ENCODE results near the gene LRRC3B. TPM values are rescaled to one million over a fixed set of nuclear protein-coding genes. Genes with fewer than 3 reads are reported as not detected.
A peak's percentile ranks its signal among the peaks of the same experiment; 100 is the strongest.

LRRC3B gene
- total RNA-seq, 6 donors from 2014 or later: 0.24 TPM; not detected in 5

- Histone ChIP-seq H3K4me3 (no peak overlapping the region), H3K4me1 (no peaks in the 10 kb centered on the region), H3K27ac (no peak overlapping the region), H3K9me3 (no peaks in the 10 kb centered on the region), H3K27me3 (no peaks in the 10 kb centered on the region), H3K36me3 (no peaks in the 10 kb centered on the region)
- ATAC-seq (ENCODE audit: low FRiP score in 2 of 2): no peak
- WGBS, 2 donors: 76 to 91% methylated on average over 3 of the region's 3 CpGs
- DNase-seq: no peak
- TF ChIP-seq POLR2AphosphoS5 (IDR thresholded peaks at IDR 0.05) (no peak), CTCF (IDR thresholded peaks at IDR 0.05) (no peak), POLR2A (IDR thresholded peaks at IDR 0.05) (no peak), EP300 (IDR thresholded peaks at IDR 0.05) (no peak)
Measured at GRCh38 chr3:26647078-26647477, 24.5 kb downstream of the LRRC3B start.

- Histone ChIP-seq H3K9me3 (no peaks in the 10 kb centered on the region), H3K4me3 (no peak overlapping the region), H3K36me3 (no peaks in the 10 kb centered on the region), H3K27me3 (no peaks in the 10 kb centered on the region), H3K4me1 (no peaks in the 10 kb centered on the region), H3K27ac (no peak overlapping the region)
- WGBS, 2 donors: 62 to 65% methylated on average over 2 of the region's 2 CpGs
- no peak for TF ChIP-seq EP300 (IDR thresholded peaks at IDR 0.05)
- TF ChIP-seq POLR2AphosphoS5 (IDR thresholded peaks at IDR 0.05): no peak
- DNase-seq (no peak), ATAC-seq (ENCODE audit: low FRiP score in 2 of 2) (no peak)
Measured at GRCh38 chr3:26648461-26648860, 25.9 kb downstream of the LRRC3B start.

GRCh38 chr3:26652164-26652563, 29.6 kb downstream of the LRRC3B start:
- ATAC-seq (ENCODE audit: low FRiP score in 2 of 2) (peak in 1 of 2 donors; percentile 28), DNase-seq (no peak)
- no peaks in the 10 kb centered on the region for H3K4me1 ChIP-seq
- H3K27me3 ChIP-seq: no peaks in the 10 kb centered on the region
- no peaks in the 10 kb centered on the region for H3K9me3 ChIP-seq
- H3K4me3 ChIP-seq: no peak overlapping the region
- no peak for TF ChIP-seq POLR2A (IDR thresholded peaks at IDR 0.05)
- no peak for TF ChIP-seq CTCF (IDR thresholded peaks at IDR 0.05)
- no peak for TF ChIP-seq POLR2AphosphoS5 (IDR thresholded peaks at IDR 0.05)
- no peak for TF ChIP-seq EP300 (IDR thresholded peaks at IDR 0.05)
- no peak overlapping the region for H3K27ac ChIP-seq
- WGBS, 2 donors: 65 to 77% methylated on average over 5 of the region's 5 CpGs
- H3K36me3 ChIP-seq: no peaks in the 10 kb centered on the region

- no peak for ATAC-seq (ENCODE audit: low FRiP score in 2 of 2)
- Histone ChIP-seq H3K4me1 (no peaks in the 10 kb centered on the region), H3K27ac (no peak overlapping the region), H3K36me3 (no peaks in the 10 kb centered on the region), H3K4me3 (no peak overlapping the region), H3K27me3 (no peaks in the 10 kb centered on the region), H3K9me3 (no peaks in the 10 kb centered on the region)
- DNase-seq: no peak
- WGBS, 2 donors: 63% methylated on average over 1 of the region's 1 CpG
- TF ChIP-seq POLR2A (IDR thresholded peaks at IDR 0.05): no peak
- no peak for TF ChIP-seq POLR2AphosphoS5 (IDR thresholded peaks at IDR 0.05)
- no peak for TF ChIP-seq CTCF (IDR thresholded peaks at IDR 0.05)
- no peak for TF ChIP-seq EP300 (IDR thresholded peaks at IDR 0.05)
Measured at GRCh38 chr3:26653811-26654425, 31.3 kb downstream of the LRRC3B start.

- DNase-seq: no peak
- H3K4me1 ChIP-seq: no peaks in the 10 kb centered on the region
- H3K36me3 ChIP-seq: no peaks in the 10 kb centered on the region
- no peaks in the 10 kb centered on the region for H3K9me3 ChIP-seq
- H3K27me3 ChIP-seq: no peaks in the 10 kb centered on the region
- H3K4me3 ChIP-seq: no peak overlapping the region
- ATAC-seq (ENCODE audit: low FRiP score in 2 of 2): no peak
- TF ChIP-seq POLR2AphosphoS5 (IDR thresholded peaks at IDR 0.05): no peak
- 43 to 55% methylated on average over 2 of the region's 2 CpGs for WGBS, 2 donors
- no peak overlapping the region for H3K27ac ChIP-seq
Measured at GRCh38 chr3:26655231-26655630, 32.7 kb downstream of the LRRC3B start.

GRCh38 chr3:26657348-26657976, 34.9 kb downstream of the LRRC3B start:
- Histone ChIP-seq H3K4me3 (no peak overlapping the region), H3K4me1 (no peaks in the 10 kb centered on the region), H3K36me3 (no peaks in the 10 kb centered on the region), H3K27me3 (no peaks in the 10 kb centered on the region), H3K27ac (no peak overlapping the region), H3K9me3 (no peaks in the 10 kb centered on the region)
- 79 to 86% methylated on average over 6 of the region's 6 CpGs for WGBS, 2 donors
- DNase-seq: no peak
- TF ChIP-seq EP300 (IDR thresholded peaks at IDR 0.05) (no peak), POLR2A (IDR thresholded peaks at IDR 0.05) (no peak), POLR2AphosphoS5 (IDR thresholded peaks at IDR 0.05) (no peak), CTCF (IDR thresholded peaks at IDR 0.05) (no peak)
- no peak for ATAC-seq (ENCODE audit: low FRiP score in 2 of 2)

All from upper lobe of left lung (tissue), 6 donors.